Mammary epithelial cell (primary cell): Measurements from ENCODE around the gene RNU6-7.

Source experiments
- CTCF ChIP-seq, 2 donors: IDR thresholded peaks in 1 of 2; conservative IDR thresholded peaks in 1 of 2; 2 replicates each; pipeline ENCODE4 v1.5.1; 2011 to 2012; ENCODE audit warnings: inconsistent platforms in 2 of 2, low read length in 2 of 2, mild to moderate bottlenecking in 2 of 2, control low read depth in 1 of 2, low read depth in 1 of 2; ENCODE audit not compliant: insufficient read depth in 1 of 2; ENCODE audit errors: extremely low read depth in 1 of 2
- EZH2 ChIP-seq: IDR thresholded peaks from 2 replicates; pipeline ENCODE4 v1.6.1; 2012; ENCODE audit warnings: low read length, inconsistent platforms, borderline replicate concordance

GRCh38 chr14:32201816-32202490, at the start of gene RNU6-7:
- TF ChIP-seq CTCF (conservative IDR thresholded peaks at IDR 0.05 in 1 of 2, IDR thresholded peaks at IDR 0.05 in 1 of 2; ENCODE audit: extremely low read depth in 1 of 2, insufficient read depth in 1 of 2, low read depth in 1 of 2, low read length in 2 of 2) (no peak), EZH2 (no peak)
